NT2/D1 (cell line): ENCODE results near the gene TBC1D22A.

ENCODE experiments used
- SUZ12 ChIP-seq: IDR thresholded peaks from 2 replicates; pipeline ENCODE4 v1.6.1; 2011; ENCODE audit not compliant: insufficient read length, insufficient read depth; ENCODE audit errors: extremely low read depth
- YY1 ChIP-seq: IDR thresholded peaks from 2 replicates; pipeline ENCODE4 v1.6.1; 2011; ENCODE audit not compliant: insufficient read length, insufficient read depth

GRCh38 chr22:47069270-47069669 lies 306.8 kb downstream of the TBC1D22A start:
- TF ChIP-seq YY1 (no peak), SUZ12 (no peak)
